Posterior cingulate gyrus (tissue), 11 donors: Measurements from ENCODE around the gene USP28.

ENCODE experiments used
- DNase-seq, 10 donors: peaks; one replicate each; pipeline versions ENCODE4 v3.0.0 to v3.0.0-alpha.2; 2020 to 2021; ENCODE audit warnings: mixed read lengths in 3 of 10
- intact Hi-C: fragments of 100-400 bp; cut with DNase I; formaldehyde crosslinking; loops from one replicate; pipeline ENCODE4 v1.15.1; 2023

Gene USP28

DNA sequence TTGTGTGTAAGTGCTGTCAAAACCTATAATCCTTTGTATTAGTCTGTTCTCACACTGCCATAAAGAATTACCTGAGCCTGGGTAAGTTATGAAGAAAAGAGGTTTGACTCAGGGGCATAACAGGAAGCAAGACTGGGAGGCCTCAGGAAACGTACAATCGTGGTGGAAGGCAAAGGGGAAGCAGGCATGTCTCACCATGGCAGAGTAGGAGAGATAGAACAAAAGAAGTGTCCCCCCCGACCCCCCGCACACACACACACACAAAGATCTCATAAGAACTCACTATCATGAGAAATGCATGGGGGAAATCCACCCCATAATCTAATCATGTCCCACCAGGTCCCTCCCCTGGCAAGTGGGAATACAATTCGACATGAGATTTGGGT lies 2.3 kb upstream of the USP28 start:
- intact Hi-C loops = loop anchor here (10.0 kb wide), 1 partner anchor 287 kb away; no protein-coding TSS in a partner anchor
- DNase-seq = no peak

DNA sequence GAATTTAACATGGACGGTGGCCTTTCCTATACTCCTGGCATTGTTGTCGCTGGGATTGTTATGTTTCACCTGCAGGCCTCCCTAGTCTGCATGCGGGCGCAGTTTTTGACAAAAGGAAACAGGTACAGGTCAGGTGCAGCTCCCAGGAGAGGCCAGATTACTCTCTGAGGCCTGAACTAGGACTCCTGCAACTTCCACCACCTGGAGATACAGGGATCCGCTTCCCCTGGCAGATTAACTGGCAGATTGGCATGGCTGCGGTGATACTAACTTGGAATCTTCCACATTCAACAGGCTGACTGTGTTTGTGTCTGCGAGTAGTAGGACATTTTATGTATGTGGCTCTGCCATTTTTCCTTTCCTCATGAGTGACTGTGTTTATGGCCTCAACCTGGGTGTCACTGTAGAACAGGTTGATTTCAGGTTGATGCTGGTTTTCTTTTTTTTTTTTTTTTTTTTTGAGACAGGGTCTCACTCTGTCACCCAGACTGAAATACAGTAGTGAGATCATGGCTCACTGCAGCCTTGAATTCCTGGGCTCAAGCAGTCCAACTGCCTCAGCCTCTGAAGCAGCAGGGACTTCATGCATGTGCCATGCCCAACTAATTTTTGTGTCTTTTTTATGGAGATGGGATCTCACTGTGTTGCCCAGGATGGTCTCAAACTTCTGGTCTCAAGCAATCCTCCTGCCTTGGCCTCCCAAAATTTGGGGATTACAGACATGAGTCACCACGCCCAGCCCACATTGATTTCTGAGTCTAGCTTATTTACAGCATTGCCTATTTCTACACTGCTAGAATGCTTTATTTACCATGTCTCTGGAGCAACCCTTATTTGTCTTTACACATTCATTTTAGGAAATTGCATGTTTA lies 1.7 kb upstream of the USP28 start:
- DNase-seq = no peak
- intact Hi-C loops = loop anchor here (10.0 kb wide), 1 partner anchor 288 kb away; no protein-coding TSS in a partner anchor

DNA sequence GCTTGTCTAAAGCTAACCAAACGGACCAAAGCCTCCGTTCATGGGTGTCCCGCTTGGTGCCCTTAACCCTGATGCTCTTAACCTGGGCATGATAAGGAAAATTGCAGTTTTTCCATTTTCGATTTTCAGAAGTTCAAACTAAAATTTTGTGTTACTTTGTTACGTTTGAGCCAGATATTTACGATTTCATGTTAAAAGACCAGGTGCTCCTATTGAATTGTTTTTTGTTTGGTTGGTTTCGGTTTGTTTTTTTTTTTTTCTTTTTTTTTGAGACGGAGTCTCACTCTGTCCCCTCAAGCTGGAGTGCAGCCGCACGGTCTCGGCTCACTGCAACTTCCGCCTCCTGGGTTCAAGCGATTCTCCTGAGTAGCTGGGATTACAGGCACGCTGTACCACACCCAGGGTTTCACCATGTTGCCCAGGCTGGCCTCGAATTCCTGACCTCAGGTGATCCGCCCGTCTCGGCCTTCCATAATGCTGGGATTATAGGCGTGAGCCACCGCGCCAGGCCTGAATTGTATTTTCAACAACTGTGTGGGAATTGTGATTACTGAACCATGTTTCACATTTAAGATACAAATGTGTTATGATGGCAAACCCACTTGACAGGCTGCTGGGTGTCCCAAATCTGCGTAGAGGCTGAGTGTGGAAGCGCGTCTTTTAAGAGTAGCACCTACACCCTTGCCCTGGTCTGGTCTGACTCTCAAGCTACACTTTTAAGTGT lies 864 bp upstream of the USP28 start:
- intact Hi-C loops = loop anchor here (10.0 kb wide), 1 partner anchor 289 kb away; no protein-coding TSS in a partner anchor
- no peak for DNase-seq

DNA sequence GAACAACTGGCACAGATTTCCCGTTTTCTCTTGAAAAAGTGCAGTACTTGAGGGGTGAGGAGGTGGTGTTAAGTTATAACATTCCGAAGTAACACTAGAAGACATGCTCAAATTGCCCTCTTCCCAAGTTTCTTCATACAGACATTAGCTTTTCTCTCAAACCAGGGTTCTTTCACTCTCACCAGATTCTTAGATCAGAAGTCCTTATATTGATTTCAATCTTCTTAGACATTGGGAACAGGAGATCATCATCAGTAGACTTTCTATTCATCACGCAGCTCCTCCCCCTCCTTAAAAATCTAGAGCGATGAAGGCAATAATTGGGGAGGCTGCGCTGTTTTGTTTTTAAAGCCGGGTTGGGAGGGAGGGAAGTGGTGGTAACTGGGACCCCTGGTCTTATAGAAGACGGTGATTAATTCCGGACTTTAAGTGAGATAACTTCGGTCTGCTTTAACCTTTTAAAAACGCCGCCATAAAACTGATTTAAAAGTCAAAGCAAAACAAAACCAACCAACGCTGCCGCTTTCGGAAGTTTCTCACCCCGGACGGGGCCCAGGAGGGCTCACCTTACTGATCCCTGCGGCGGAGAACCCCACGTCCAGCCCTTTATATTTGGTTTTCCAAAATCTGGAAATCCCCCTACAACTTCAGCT lies 665 bp downstream of the USP28 start:
- intact Hi-C loops = loop anchor here (2.0 to 10.0 kb wide), 3 partner anchors 102 to 290 kb away; partner anchors contain the start of genes ZBTB16 and ZW10

DNA sequence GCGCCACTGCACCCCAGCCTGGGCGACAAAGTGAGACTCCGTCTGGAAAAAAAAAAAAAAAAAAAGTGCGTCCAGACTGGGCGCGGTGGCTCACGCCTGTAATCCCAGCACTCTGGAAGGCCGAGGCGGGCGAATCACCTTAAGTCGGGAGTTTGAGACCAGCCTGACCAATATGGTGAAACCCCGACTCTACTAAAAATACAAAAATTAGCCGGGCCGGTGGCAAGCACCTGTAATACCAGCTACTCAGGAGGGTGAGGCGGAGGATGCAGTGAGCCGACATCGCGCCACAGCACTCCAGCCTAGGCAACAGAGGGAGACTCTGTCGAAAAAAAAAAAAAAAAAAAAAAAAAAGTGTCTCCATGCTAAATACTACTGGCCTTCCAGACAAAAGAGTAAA lies 1.3 kb downstream of the USP28 start:
- DNase-seq = no peak
- intact Hi-C loops = loop anchor here (2.0 to 10.0 kb wide), 3 partner anchors 101 to 291 kb away; partner anchors contain the start of genes ZBTB16 and ZW10

More for the DNA sequence above, 665 bp downstream of the USP28 start:
- DNase-seq = no peak

DNA sequence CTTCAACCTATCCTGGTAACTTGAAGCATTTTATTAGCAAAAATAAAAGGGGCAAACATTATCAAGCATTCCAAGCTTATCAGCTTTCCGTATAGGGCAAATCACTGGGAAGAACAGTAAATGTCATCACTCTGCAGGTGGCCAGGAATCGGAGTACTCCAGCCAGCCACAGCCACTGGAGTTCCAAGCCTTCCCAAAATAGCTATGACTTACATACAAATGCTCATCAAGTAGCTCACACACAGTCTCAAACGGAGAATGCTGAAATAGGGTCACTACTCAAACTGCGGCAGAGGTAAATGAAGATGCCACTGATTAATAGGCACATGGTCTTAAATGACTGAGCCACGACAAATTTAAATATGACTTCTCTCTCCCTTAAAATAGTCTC lies 2.1 kb downstream of the USP28 start:
- intact Hi-C loops = loop anchor here (10.0 kb wide), 1 partner anchor 292 kb away; no protein-coding TSS in a partner anchor
- DNase-seq = no peak

DNA sequence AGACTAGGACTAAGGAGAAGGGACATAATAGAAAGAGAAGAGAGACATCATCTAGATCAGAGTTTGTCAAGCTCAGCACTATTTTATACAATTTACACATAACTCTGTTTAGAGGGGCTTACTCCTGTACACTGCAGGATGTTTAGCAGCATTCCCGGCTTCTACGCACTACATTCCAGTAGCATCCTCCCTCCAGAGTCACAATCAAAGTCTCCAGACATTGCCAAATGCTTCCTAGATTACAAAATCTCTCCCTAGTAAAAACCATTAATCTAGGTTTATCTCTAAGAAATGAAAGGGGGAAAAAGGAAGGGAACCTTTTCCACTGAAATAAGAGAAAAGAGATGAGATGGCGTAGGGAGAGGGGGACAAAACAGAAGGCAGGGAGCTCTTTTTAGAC lies 4.0 kb downstream of the USP28 start:
- intact Hi-C loops = loop anchor here (10.0 kb wide), 1 partner anchor 293 kb away; no protein-coding TSS in a partner anchor
- no peak for DNase-seq

DNA sequence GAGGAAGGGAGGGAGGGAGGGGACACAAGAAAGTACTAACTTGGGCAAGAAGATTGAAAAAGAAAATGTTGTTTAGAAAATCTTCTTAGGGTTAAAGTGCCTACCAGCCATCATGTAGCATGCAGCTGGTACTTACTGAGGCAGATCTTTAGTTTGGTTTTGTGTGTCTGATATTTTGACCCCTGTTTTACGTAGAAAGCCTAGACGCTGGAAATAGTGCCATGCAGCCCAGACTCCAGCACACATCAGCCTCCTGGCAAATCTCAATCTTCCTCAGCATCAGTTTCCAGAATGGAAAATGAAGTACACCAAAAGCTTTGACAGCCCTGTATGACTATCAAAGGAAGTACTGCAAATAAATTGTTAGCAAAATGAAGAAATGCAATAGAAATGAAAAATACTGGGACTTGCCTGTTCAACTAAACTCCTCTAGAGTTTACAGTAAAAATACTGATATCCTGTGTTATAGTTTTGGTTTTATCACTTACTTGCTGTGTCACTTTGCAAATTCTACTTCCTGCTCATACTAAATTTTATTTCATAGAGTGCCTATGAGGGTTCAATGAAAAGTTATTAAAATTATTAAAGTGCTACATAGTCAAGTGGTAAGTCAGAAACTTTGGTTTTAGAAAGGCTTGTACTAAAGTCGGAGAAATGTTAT lies 7.4 kb downstream of the USP28 start:
- DNase-seq = no peak
- intact Hi-C loops = no loop called here

DNA sequence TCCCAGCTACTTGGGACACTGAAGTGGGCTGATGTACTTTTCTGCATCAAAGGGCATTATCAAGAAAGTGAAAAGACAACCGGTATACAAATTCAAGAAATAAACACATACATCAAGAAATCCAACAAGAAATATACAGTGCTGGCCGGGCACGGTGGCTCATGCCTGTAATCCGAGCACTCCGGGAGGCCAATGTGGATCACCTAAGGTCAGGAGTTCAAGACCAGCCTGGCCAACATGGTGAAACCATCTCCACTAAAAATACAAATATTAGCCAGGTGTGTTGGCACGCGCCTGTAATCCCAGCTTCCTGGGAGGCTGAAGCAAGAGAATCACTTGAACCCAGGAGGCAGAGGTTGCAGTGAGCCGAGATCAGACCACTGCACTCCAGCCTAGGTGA lies 9.5 kb downstream of the USP28 start:
- intact Hi-C loops = no loop called here
- DNase-seq = peak in 1 of 10 donors; percentile 21

DNA sequence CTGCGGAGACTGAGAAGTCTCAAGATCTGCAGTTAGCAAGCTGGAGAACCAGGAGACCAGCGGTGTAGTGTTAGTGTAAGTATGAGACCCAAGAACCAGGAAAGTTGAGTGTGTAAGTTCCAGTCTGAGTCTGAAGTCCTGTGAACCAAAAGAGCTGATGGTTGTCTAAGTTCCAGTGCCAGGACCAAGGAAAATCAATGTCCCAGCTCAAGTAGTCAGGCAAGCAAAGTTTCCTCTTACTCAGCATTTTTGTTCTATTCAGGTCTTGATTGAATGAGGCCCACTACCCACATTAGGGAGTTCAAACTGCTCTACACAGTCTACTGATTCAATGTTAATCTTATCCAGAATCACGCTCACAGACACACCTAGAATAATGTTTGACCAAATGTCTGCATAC lies 11.0 kb downstream of the USP28 start:
- DNase-seq = no peak
- intact Hi-C loops = no loop called here

DNA sequence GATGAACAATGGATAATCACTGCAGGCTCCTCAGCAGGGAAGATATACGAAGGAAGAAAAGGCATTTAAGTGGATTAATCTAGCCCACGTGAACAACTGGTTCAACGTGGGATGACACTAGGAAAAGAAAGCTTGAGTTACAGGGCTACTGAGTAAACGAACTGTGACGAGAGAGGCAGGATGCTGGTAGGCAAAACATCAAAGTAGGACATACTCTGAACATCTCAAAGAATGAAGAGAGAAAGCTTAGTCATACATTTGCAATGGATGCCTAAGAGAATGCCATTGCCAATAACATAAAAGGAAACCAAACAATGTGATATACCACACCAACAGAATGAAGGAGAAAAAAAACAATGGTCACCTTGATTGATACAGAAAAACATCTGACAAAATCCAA lies 12.9 kb downstream of the USP28 start:
- intact Hi-C loops = no loop called here
- no peak for DNase-seq

DNA sequence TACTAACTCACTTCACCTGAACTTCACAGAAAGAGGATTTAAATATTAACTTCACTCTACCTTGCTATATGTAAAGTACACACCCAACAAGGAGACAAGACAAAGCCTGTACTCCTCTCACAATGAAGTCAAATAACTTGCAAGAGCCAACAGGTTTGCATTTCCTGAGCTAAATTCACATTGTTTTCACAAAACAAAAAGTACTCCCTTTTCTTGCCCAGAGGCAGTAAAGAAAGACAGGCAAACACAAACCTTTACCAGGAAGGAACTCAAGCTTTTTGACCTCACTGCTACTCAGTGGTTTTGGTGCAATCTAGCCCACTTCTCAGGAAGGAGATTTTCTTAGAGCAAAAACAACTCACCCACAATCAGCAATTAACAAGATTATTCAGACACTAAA lies 15.7 kb downstream of the USP28 start:
- DNase-seq = no peak
- intact Hi-C loops = no loop called here

DNA sequence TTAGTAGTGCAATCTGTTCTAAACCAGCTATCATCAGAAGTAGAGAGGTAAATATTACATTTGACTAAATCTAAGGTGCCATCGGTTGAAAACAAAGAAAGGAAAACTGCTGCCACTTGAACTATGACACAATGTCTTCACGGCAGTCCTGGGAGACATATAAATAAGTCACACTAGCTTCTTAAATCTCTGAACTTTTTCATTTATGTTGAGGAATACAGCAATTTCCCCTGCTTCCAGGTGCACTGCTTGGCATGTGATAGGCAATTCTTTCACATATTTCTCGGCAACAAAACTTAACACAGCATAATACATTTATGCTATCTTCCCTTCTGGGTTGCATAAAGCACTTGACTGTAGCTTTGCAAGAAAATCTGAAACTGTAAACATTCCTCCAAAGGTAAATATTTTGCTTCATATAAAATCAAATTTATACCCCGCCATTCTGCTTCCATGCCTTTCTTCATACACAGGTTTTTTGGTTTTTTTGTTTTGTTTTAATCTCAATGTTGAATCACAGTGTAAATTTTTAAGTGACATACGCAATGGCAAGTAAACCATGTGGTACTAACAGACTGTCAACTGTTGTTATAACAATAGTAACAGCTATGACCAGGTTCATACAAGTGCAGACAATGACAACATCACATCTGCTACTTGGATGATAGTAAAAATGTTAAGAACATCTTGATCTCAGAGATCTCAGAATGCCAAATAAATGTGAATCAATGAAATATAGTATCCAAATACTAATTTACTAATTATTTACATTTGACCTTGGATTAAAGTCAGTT lies 18.2 kb downstream of the USP28 start:
- intact Hi-C loops = no loop called here
- DNase-seq = no peak

DNA sequence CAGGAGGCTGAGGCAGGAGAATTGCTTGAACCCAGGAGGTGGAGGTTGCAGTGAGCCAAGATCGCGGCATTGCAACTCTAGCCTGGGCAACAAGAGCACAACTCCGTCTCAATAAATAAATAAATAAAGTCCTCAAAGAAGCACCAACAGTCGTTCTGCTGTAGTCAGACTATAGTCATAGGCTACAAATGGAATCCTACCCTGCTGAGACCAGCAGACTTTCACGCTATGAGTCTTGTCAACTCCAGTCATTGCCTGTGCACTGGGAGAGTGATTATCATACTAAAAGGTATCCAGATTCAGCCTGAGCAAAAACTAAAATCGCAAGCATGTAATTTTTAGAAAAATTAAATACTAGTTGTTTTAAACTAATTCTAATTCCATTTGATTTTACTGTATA lies 19.6 kb downstream of the USP28 start:
- DNase-seq = no peak
- intact Hi-C loops = no loop called here

DNA sequence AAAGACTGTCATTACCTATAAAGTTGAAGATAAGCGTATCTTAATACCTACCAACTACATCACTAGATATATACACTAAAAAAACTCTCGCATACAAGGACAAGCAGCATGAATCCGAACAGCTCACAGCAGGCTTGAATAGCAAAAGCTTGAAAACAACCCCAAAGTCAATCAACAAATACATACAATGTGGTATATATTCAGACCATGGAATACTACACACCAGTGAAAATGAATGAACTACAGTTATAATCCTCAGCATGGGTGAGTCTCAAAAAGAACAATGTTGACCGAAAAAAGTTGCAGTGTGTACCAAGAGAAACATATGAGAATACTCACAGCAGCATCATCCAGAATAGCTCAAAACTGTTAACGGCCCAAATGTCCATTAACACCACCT lies 25.2 kb downstream of the USP28 start:
- intact Hi-C loops = no loop called here
- DNase-seq = no peak

DNA sequence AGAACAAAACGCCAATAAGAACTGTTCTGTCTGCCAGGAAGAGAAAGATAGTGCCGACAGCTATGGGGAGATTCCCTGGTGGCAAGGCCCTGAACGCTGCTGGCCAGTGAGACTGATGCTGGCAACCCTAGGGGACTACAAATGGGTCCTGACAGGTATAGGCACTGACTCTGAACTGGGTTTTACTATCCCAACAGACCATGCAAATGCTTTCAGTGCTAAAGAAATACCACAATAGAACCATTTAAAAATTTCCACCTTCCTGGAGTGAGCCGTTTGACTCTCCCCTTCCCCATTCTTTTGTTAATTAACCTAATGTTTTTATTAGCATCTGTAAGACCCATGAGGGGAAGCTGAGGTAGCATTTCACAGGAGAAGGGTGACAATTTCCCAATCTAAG lies 25.7 kb downstream of the USP28 start:
- peak in 1 of 10 donors; percentile 19 for DNase-seq
- intact Hi-C loops = no loop called here

DNA sequence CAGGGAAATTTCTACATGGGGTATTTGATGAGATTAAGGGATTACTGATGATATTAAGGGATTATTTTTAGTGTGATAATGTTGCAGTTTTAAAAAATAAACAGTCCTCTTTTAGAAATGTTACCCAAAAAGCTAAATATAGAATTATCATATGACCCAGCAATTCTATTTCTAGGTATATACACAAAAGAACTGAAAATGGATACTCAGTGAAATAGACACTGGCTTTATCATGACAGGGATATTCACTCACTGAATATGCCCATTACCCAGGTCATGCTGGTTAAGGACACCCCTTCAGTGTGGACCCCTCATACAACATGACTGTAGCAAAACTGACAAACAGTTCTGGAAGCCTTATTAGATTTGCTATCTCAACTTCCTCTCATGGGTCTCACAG lies 27.8 kb downstream of the USP28 start:
- no peak for DNase-seq
- intact Hi-C loops = no loop called here

DNA sequence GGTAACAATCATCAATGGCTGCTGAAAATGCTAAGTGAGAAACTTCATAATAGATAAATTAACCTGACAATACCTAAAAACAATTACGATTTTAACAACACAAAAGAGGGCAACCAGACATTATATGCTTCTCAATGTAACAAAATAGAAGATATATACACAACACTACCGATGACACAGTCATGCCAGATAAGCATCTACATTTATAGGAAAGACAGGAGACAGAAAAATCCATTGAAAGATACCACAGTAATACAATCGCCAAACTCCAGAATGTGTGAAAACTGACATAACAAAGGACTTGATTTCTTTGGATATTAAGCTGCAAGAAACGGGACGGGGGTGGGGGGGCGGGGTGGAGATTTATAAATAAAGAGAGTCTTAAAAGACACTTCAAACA lies 28.3 kb downstream of the USP28 start:
- DNase-seq = no peak
- intact Hi-C loops = no loop called here

DNA sequence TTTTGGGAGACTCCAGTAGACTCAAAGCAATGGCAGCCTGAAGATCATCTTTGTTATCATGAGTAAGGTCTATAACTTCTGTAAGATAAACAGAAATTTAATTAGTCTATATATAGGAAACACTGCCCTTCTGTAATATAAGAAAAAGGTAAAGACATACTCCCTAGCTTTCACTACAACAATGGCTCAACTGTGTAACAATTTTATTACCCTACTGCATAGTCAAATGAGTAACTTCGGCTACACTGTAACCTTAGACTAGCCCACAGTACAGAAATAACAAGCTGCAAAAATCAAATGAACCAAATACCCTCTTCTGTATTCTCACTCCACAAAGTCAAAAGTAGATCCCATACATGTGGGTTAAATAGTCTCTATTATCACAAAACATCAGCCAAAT lies 33.7 kb downstream of the USP28 start:
- intact Hi-C loops = no loop called here
- no peak for DNase-seq
